B cell (primary cell): ENCODE measurements around the gene SPOCK3.

Experiments
- EZH2 ChIP-seq: IDR thresholded peaks from 2 replicates; pipeline ENCODE4 v1.6.1; 2012; ENCODE audit warnings: borderline replicate concordance, low read depth, mild to moderate bottlenecking, moderate library complexity, low read length; ENCODE audit not compliant: insufficient read depth, poor library complexity, severe bottlenecking
- TF ChIP-seq, protein P1 (sequence below): fragments of 200-600 bp; IDR thresholded peaks from one replicate; pipeline ENCODE4 v1.8.0; 2022; ENCODE audit warnings: antibody characterized with exemption, mild to moderate bottlenecking

DNA sequence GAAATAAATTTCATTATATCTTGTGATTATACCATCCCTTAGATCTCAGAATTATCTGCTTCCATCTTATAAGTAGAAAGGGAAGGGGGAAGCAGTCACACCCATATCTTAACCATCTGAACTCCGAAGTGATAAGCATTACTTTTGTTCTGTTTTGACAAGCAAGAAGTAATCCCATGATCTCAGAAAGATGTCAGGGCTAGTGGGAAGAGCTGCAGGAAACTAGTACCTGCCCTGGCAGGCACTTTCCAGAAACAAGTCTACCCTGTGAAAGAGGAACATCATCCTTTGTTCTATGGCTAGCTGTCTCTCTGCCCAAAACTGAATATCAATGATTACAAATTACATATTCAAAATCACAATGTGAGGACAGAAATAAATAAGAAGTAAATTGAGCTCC lies 244.4 kb downstream of the SPOCK3 start:
- TF ChIP-seq, protein P1, sequence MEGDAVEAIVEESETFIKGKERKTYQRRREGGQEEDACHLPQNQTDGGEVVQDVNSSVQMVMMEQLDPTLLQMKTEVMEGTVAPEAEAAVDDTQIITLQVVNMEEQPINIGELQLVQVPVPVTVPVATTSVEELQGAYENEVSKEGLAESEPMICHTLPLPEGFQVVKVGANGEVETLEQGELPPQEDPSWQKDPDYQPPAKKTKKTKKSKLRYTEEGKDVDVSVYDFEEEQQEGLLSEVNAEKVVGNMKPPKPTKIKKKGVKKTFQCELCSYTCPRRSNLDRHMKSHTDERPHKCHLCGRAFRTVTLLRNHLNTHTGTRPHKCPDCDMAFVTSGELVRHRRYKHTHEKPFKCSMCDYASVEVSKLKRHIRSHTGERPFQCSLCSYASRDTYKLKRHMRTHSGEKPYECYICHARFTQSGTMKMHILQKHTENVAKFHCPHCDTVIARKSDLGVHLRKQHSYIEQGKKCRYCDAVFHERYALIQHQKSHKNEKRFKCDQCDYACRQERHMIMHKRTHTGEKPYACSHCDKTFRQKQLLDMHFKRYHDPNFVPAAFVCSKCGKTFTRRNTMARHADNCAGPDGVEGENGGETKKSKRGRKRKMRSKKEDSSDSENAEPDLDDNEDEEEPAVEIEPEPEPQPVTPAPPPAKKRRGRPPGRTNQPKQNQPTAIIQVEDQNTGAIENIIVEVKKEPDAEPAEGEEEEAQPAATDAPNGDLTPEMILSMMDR = no peak
- TF ChIP-seq EZH2 = no peak
